Brain microvascular endothelial cell (primary cell): ENCODE measurements around the gene PRDX5.

Experiments
- DNase-seq: peaks from one replicate; pipeline ENCODE4 v3.0.0-alpha.2; 2020
- H3K27ac ChIP-seq: fragments of 250-450 bp; sonication (Bioruptor Pico); 2 replicates; pipeline ENCODE4 v1.5.1; 2020; ENCODE audit warnings: mild to moderate bottlenecking, moderate library complexity
- H3K27me3 ChIP-seq: fragments of 250-450 bp; sonication (Bioruptor Pico); replicated peaks from 2 replicates; pipeline ENCODE4 v1.5.1; 2020; ENCODE audit warnings: mild to moderate bottlenecking
- H3K36me3 ChIP-seq: fragments of 250-450 bp; sonication (Bioruptor Pico); replicated peaks from 2 replicates; pipeline ENCODE4 v1.5.1; 2020; ENCODE audit warnings: mild to moderate bottlenecking
- H3K4me3 ChIP-seq: 2 replicates; pipeline ENCODE4 v1.5.1; 2011; ENCODE audit warnings: low read depth, mild to moderate bottlenecking, control low read depth, low read length, moderate library complexity
- CTCF ChIP-seq: IDR thresholded peaks from 2 replicates; pipeline ENCODE4 v1.5.1; 2011; ENCODE audit warnings: low read depth, mild to moderate bottlenecking, moderate library complexity, low read length, control low read depth, inconsistent platforms; ENCODE audit errors: missing control alignments
- in situ Hi-C: cut with HindIII; loops from 2 replicates; pipeline ENCODE4 v1.10.0; 2017; ENCODE audit warnings: low sequenced_read_pairs, low pct_ligation_motif_present

Gene PRDX5

GRCh38 chr11:64317325-64317960, 478 bp upstream of the PRDX5 start, which contains the start of gene TRMT112:
Gene TRMT112, minus strand, starts transcription at chr11:64317559. Its CDS starts 33 bp downstream, at chr11:64317526.
- TF ChIP-seq CTCF: no peak
- peak; percentile 95 for DNase-seq
- no peaks in the 10 kb centered on the region for H3K27me3 ChIP-seq
- in situ Hi-C loops: no loop called here
- H3K36me3 ChIP-seq: peaks cover 30% of the 10 kb centered on the region
- peak within 1 kb of the TSS; percentile 94 for H3K27ac ChIP-seq
- peak within 1 kb of the TSS; percentile 94 for H3K4me3 ChIP-seq

GRCh38 chr11:64318766-64319761, 1.1 kb downstream of the PRDX5 start:
- Histone ChIP-seq H3K36me3 (peaks cover 34% of the 10 kb centered on the region), H3K27me3 (no peaks in the 10 kb centered on the region), H3K27ac (no peak overlapping the region), H3K4me3 (peak overlapping the region; percentile 94)
- in situ Hi-C loops: no loop called here
- TF ChIP-seq CTCF: no peak
- DNase-seq: no peak

GRCh38 chr11:64320556-64320955, 2.6 kb downstream of the PRDX5 start:
- Histone ChIP-seq H3K4me3 (no peak overlapping the region), H3K36me3 (peaks cover 22% of the 10 kb centered on the region), H3K27ac (no peak overlapping the region), H3K27me3 (no peaks in the 10 kb centered on the region)
- no peak for DNase-seq
- in situ Hi-C loops: no loop called here
- TF ChIP-seq CTCF: no peak

DNA sequence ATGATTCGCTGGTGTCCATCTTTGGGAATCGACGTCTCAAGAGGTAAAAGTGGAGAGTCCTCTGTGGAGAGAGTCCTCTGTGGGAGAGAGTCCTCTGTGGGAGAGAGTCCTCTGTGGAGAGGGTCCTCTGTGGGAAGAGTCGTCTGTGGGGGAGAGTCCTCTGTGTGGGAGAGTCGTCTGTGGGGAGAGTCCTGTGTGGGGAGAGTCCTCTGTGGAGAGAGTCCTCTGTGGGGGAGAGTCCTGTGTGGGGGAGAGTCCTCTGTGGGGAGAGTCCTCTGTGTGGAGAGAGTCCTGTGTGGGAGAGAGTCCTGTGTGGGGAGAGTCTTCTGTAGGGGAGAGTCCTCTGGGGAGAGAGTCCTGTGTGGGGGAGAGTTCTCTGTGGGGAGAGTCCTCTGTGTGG, 3.1 kb downstream of the PRDX5 start:
- TF ChIP-seq CTCF: no peak
- no peak overlapping the region for H3K27ac ChIP-seq
- DNase-seq: no peak
- in situ Hi-C loops: no loop called here
- no peaks in the 10 kb centered on the region for H3K27me3 ChIP-seq
- no peak overlapping the region for H3K4me3 ChIP-seq
- peaks cover 21% of the 10 kb centered on the region for H3K36me3 ChIP-seq

GRCh38 chr11:64321533-64321932, 3.6 kb downstream of the PRDX5 start:
- DNase-seq: no peak
- no peak overlapping the region for H3K27ac ChIP-seq
- in situ Hi-C loops: no loop called here
- no peaks in the 10 kb centered on the region for H3K27me3 ChIP-seq
- no peak overlapping the region for H3K4me3 ChIP-seq
- no peak for TF ChIP-seq CTCF
- peaks cover 21% of the 10 kb centered on the region for H3K36me3 ChIP-seq
